ENCODE data around the gene KRTAP10-4.

- TF ChIP-seq CTCF (conservative IDR thresholded peaks at IDR 0.05) (no peak), EZH2 (IDR thresholded peaks at IDR 0.05; ENCODE audit: low read depth) (no peak)
These were observed 43.2 kb upstream of the KRTAP10-4 start for GRCh38 chr21:44530221-44530902.
